Putamen (tissue), 1 donor: ENCODE measurements around the gene FAF1.
A peak's percentile ranks its signal among the peaks of the same experiment; 100 is the strongest.
"Not testable (repeated sequence)": the region's sequence is repeated elsewhere in the genome, so short reads cannot be mapped to it uniquely, and the experiment has no call there.

Experiments
- DNase-seq: peaks from one replicate; pipeline ENCODE4 v3.0.0-alpha.2; 2016; ENCODE audit warnings: low spot score

Gene FAF1

DNA sequence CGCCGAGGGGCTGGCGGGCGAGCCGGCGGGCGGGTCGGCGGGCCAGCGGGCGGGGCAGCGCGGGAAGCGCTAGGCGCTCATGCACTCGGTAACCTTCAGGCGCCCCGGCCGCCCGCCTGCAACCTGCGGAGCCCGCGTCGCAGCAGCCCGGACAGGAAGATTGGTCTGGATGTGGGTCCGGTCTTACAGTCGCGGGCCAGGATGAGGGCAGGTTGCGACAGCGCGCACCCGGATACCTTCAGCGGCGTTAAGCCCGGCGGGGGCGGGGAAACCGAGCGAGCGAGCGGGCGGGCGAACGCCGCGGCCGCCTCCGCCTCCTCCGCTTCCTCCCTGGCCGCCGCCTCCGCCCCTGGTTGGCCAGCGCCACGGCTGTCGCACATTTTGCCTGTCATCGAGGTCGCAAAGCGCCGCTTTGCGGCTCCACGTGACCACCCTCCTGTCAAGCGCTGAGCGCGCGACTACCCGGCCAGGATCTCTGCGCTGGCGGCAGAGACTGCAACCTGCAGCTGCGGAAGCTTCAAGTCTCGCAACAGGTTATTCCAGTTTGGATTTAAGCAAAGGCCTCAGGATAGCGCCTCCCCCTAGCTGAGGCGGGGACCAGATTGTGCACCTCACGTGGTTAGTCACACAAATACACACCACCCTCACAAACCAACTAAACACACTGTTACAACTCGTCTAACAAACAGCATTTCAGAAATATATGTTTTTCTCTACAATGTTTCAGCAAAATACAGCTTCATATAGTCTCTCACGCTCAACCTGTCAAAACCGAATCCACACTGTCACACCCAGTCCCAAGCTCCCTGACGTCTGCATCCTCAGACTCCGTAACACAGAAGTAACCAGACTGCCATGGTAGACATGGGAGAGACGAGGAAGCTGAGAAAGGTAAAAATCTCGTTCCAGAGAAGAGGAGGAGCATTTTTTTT lies at the start of gene FAF1:
Gene FAF1 (minus strand): TSS at position 355 of the 932 bp plus-strand sequence. CDS start 456 bp downstream, outside the sequence.
- DNase-seq: peak; percentile 96

DNA sequence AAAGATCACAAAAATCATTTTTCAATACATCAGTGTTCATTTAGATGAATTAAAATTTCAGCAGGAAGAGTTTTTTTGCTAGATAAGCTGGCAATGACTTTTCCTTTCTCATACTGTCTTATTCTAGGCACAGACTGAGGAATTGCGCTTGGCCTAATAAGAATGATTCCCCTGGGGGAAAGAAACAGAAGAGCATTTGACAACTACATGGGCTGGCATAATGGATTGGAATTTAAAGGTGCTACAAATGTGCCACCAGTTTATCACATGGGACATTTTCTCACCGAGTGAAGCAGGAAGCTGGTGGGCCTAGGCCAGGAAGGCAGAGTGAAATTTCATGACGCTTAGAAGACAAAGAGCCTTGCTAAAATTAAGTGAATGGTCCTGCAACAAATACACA lies 49.3 kb upstream of the FAF1 start:
- DNase-seq: no peak

DNA sequence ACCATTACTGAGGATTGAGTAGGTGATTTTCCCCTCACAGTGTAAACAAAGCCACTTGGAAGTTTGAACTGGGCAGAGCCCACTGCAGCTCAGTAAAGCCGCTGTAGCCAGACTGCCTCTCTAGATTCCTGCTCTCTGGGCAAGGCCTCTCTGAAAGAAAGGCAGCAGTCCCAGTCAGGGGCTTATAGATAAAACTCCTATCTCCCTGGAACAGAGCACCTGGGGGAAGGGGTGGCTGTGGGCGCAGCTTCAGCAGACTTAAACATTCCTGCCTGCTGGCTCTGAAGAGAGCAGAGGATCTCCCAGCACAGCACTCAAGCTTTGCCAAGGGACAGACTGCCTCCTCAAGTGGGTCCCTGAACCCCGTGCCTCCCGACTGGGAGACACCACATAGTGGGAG lies 45.5 kb upstream of the FAF1 start:
- DNase-seq: not testable (repeated sequence)

DNA sequence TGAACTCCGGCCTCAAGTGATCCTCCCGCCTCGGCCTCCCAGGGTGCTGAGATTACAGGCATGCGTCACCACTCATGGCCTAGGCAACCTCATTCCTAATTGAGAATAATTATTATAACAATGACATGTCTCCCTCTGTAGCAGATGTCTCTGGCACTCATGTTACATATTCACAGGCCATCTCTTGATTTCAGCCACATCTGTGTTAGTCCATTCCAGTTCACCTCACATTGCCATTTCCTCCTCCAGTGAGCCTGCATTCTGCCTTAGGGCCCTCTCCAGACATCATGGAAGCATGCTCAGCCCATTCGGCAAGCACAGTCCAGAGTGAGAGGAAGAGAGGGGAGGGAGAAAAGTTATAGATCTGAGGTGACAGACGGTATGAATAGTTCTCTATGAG lies 42.4 kb upstream of the FAF1 start:
- no peak for DNase-seq

DNA sequence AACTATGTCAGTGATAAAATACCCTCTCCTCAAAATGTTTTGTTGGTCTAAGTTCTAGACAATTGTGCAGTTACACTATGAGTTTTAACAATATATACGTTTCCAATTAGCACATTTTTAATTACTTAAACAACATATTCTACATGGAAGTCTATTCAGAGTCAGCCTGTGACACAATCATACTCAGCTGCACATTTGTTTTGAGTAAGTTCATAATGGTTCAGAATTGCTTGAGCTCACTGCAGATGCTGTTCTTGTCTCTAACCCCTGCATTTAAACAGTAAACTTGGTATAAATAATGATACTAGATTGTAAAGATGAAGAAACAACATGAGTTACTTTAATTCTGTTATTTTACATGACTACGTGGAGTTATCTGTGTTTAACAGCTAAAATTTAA lies 40.6 kb upstream of the FAF1 start:
- DNase-seq: no peak

DNA sequence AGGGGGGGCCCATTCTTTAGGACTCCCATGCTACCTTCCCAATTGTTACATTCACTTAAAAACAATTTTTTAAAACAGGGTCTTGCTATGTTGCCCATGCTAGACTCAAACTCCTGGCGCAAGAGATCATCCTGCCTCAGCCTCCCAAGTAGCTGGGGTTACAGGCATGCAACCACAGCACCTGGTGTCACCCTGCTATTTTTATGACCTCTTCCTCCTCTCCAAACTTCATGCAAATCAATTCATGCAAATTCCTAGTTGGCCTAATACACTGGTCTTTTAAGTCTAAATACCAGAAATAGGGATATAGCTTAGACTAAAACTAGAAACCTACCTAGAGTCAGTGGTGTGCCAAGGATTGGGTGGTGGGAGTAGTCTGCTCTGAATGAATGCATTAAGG lies 40.1 kb upstream of the FAF1 start:
- DNase-seq: no peak

DNA sequence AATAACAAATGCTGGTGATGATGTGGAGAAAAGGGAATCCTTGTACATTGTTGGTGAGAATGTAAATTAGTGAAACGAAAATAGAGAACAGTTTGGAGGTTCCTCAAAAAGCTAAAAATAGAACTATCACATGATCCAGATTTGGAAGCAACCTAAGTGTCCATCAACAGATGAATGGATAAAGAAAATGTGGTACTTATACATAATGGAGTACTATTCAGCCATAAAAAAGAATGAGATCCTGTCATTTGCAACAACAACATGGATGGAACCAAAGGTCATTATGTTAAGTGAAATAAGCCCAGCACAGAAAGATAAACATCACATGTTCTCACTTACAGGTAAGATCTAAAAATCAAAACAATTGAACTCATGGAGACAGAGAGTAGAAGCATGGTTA lies 39.3 kb upstream of the FAF1 start:
- not testable (repeated sequence) for DNase-seq

DNA sequence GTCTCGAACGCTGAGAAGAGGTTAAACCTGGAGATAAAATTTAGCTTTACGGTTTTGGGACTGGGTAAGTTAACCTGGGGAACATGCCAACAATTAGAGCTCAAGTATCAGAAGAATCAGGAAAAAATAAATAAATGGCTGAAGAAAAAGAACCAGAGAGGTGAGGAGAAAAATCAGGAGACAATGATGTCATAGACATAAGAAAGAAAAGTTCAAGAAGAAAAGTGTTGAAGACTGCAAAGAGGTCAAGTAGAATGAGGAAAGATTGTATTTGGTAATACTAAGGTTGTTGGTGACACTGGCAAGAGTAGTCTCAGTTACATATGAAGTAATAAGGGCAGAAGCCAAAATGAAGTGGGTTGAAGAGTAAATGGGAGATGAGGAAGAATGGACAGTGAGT lies 36.0 kb upstream of the FAF1 start:
- no peak for DNase-seq

DNA sequence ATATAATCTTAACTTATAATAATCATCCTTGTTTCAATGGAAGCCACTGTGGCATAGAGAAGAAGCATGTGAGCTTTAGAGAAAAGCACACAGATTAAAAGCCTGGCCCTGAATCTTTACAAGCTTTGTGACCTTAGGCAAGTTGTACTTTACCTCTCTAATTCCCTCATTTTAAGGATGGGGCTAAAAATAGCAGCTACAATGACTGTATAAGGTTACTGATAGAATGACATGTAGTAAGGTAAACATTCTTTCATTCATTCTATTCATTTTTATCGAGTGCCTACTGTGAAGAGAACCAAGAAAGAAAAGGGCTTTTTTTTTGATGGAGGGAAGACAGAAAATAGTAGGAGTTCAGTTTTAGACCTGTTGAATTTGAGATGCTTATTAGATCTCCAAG lies 35.6 kb upstream of the FAF1 start:
- no peak for DNase-seq

DNA sequence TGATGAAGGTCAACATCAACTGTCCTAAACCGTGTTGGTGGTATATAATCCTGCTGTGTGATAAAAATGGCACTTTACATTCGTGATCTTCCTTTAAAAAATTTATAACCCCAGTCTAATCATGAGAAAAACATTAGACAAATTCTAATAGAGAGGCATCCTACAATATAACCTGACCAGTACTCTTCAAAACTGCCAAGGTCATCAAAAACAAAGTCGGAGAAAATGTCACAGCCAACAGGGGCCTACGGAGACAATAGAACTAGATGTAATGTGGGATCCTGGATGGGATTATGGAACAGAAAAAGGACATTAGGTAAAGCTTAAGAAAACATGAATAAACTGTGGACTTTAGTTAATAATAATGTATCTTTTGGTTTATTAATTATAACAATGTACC lies 34.9 kb upstream of the FAF1 start:
- no peak for DNase-seq

DNA sequence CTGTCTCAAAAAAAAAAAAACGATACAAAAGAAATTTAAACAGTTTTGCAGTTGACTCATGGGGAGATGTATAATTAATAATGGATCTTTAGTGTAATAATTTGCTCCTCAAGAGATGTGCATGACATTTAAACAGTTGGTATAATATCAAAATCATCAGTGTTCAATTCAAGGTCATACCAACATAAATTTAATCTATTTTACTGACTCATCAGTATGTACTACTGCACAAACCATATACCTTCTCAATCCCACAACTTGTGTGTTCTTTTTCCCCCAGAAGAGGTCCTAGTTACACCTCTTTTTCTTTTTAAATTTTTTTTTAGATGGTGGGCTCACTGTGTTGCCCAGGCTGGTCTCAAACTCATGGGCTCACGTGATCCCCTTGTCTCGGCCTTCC lies 33.6 kb upstream of the FAF1 start:
- DNase-seq: no peak

DNA sequence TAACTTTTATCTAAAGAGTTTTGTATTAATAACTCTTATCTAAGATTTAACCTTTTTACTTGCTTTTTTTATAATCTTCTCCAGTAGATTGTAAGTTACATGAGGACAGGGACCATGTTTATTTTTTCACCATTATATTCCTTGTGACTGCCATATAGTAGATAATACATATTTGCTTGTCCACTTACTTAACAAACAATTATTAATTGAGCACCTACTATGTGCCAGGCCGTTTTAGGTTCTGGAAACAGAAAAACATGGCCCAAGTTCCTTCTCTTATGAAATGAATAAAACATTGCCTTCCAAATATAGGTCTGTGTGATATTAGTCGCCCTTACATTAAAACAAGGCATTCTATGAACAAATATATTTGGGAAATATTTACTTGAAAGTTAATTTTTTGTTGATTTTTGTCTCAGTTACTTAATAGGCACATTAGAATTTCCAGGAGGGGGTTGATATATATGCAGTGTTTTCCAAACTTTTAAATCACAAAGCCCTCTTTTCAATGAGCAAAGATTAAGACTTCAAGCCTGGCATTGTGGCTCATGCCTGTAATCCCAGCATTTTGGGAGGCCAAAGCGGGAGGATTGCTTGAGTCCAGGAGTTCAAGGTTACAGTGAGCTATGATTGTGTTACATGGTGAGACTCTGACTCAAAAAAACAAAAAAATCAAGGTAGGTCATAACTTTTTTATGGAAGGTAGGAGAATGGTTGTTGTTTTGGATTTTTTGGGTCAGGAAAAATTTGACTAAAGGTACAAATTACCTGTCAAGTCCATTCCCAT lies 32.7 kb upstream of the FAF1 start:
- no peak for DNase-seq

DNA sequence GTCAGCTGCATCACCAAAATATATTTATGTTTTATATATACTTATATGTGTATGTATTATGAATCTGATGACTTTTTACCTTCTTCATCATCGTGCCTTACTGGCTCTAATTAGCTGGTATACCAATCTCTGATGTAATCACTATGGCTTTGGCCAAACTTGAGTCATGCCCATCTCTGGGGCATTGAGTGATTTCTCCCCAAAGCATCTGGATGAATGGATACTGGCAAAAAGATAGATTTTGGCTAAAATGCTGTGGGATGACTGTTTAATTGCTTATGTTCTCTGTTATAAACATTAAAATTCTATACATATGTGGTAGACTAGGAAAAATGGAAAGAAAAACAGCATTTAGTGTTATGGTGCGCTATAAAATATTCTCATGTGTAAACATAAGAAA lies 29.6 kb upstream of the FAF1 start:
- DNase-seq: no peak

DNA sequence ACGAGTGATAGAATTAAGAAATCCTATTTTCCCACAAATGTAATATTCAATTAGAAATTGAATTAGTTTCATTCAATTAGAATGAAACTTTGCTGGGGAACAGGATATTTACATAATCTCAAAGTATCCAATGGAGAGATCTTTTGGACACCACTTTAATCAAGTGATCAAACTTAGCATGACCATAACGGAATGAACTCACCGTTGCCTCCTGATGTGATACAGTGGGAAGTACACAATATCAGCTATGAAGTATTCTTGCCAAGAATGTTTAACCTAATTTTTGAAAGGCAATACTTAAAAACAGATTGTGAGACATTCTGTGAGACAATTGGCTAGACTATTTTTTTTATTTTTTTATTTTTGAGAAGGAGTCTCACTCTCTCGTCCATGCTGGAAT lies 26.6 kb upstream of the FAF1 start:
- no peak for DNase-seq

DNA sequence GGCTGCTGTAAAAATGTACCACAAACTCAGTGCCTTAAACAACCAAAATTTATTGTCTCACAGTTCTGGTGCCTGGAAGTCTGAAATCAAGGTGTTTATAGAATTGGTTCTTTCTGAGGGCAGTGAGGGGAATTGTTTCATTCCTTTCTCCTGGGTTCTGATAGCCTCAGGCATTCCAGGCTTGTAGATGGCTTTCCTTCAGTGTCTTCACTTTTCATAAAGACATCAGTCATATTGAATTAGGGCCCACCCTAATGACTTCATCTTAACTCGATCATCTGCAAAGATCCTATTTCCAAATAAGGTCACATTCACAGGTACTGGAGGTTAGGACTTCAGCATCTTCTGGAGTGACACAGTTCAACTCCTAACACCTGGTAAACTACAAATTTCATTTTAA lies 25.0 kb upstream of the FAF1 start:
- no peak for DNase-seq

DNA sequence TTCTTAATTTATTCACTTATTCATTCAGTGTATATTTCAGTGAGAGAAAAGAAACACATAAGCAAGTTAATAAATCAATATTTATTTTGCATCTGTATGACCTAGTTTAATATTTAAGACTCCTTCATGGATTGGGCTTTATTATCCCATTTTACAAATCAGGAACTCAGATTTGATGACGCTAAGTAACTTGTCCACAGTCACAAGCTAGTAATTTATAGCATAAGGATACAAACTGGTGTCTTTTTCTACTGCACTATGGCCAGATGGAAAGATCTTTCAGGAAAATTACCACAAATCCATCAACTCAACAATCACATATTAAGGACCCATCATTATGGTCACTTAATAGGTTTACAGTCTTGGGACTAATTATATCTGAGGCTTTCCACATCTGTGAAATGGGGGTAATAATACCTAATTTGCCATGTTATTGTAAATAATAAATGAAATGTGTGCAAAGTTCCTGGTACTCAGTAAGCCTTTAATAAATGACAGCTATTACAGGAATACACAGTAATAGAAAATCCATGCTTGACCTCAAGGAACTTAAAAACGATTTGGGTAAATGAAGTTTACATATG lies 23.2 kb upstream of the FAF1 start:
- DNase-seq: no peak

DNA sequence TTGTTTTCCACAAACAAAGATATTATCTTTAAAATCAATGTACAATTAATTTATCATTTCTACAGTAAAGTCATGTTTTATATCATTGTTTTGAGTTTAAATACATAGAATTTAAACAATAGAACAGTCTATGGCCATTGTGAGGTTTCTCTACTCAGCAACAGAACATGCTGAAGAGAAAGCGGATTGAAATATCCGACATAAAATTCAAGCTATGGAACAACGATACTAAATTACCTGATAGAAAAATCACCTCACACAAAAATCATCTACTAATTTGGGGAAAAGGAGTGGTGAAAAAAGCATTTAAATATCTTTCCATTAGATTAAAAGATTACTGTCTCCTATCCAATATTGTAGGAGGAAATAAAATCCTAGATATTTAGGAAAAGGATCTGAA lies 22.5 kb upstream of the FAF1 start:
- DNase-seq: no peak

DNA sequence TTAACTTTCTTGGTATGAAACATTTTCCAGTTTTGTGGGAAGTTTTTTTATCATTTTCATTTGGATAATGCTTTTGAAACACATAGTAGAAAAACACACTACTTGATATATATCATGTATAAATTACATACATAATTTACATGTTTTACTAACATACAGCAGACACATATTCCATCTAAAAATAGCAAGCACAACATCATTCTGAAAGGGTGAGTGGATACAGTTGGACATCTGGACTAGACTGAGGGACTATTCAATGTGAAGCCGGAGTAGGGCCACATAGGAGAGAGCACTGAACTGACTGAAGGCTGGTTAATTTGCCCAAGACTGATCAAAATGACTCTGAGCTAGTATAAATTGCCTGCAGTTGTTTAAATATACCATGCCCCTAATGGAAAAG lies 21.7 kb upstream of the FAF1 start:
- DNase-seq: no peak

DNA sequence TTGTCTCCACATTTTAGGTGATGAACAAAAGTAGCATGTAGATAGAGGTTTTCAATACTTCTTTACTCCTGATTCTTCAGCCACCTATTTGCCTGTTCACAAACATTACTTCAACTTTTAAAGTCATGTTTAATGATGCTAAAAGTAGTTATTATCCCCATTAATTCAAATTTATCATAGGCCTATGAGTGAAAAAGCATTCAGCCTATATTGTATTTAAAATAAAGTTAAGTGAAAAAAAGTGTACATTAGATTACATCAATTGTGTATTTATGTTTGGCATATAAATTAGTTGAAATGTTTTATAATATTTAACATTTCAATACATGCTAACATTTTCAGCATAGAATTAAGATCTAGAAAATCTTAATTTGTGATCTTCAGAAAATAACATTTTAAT lies 20.4 kb upstream of the FAF1 start:
- DNase-seq: no peak

DNA sequence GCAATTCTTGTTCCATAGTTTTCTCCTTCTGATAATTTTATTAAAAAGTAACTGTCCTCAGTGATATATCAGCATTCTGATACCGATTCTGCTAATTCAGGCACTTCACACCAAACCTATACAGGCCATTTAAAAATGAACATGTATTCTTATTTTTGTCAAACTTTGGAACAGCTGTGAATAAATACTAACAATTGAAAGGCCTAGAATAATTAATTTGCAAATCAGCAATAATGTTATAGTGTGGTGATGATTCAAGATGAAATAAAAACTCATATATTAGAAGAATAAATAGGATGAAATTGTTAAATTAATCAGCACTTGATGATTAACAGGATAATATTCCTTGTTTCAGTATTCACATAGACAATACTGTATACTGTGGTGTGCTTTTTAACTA lies 19.9 kb upstream of the FAF1 start:
- no peak for DNase-seq

DNA sequence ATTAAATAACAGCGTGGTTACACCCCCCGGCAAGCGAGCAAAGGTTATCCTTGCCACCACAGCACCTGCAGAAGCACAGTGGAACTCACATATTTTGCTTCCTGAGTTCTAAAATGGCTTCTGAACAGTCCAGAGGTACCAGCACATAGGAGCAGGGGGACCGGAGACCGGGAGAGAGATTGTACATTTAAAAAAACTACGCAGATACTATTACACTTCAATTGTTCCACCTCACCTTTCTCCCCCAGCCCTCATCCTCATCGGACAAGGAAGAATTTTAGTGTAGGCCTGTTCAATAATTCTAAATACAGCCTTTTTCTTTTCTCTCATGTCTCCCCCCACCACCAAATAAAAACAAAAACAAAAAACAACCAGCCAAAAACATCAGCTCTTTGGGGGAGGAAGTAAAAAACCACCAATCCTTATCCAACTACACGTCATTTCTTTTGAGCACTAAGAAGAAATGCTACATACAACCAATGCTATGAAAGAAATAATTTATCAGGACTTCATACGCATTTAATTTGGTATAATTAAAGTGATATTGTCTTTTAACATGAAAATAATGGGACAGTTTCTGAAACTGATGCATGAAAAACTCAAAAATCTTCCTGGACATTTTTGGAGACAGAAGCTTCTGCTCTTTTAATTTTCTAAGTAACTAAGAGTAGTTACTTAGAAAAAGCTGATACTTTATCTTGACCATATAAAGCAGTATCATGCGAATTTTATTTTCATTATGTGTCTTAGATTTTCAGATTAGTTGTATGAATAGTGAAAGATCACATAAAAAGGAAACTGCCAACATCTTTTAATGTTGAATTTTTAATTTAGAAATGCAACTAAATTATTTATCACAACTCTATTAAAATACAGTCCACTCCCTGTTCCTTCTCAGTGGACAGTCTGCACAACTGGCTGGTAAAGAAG lies 19.1 kb upstream of the FAF1 start:
- DNase-seq: no peak
